Fibroblast of villous mesenchyme (primary cell): ENCODE results near the gene CLCN2. TPM values are rescaled to one million over a fixed set of nuclear protein-coding genes. Genes with fewer than 3 reads are reported as not detected.
A peak's percentile ranks its signal among the peaks of the same experiment; 100 is the strongest.

Experiments used
- DNase-seq: peaks from one replicate; pipeline ENCODE4 v3.0.0-alpha.2; 2010; ENCODE audit warnings: low read depth
- H3K4me3 ChIP-seq: 2 replicates; pipeline ENCODE4 v1.5.1; 2011; ENCODE audit warnings: low read depth, mild to moderate bottlenecking, low read length
- CTCF ChIP-seq: IDR thresholded peaks from 2 replicates; pipeline ENCODE4 v1.5.1; 2012; ENCODE audit warnings: low read depth, mild to moderate bottlenecking, low read length; ENCODE audit not compliant: insufficient read depth
- total RNA-seq: library from RNA; depleted of rRNA; stranded (reverse); fragments of >200 nt; gene quantifications from 2 replicates; pipeline ENCODE4 v1.2.3, GENCODE V29; 2012

CLCN2 gene
- total RNA-seq, 1 donor = 6.0 TPM

- no peak for TF ChIP-seq CTCF
- H3K4me3 ChIP-seq = no peak overlapping the region
- DNase-seq = no peak
These were observed 37.7 kb downstream of the CLCN2 start for GRCh38 chr3:184323696-184324095.

DNA sequence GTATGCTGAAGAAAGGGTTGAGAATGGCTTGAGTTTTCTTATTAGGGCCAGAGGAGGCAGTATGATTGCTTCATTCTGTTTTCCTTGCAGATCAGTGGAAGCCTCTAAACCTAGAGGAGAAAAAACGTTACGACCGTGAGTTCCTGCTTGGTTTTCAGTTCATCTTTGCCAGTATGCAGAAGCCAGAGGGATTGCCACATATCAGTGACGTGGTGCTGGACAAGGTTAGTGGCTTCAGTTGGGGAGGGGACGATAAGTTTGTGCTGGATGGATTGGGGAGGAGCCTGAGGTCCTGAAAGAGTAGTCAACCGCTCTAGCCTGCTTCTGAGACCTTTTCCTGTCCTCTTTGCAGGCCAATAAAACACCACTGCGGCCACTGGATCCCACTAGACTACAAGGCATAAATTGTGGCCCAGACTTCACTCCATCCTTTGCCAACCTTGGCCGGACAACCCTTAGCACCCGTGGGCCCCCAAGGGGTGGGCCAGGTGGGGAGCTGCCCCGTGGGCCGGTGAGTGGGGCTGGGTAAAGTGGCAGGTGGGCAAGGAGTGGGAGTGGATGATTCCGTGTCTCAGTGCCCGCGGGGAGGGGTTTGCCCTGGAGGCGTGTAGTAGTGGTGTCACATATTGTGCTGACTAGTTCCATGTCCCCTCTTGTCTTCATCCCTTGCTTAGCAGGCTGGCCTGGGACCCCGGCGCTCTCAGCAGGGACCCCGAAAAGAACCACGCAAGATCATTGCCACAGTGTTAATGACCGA is 38.5 kb downstream of the CLCN2 start:
- no peak overlapping the region for H3K4me3 ChIP-seq
- TF ChIP-seq CTCF = no peak
- no peak for DNase-seq

DNA sequence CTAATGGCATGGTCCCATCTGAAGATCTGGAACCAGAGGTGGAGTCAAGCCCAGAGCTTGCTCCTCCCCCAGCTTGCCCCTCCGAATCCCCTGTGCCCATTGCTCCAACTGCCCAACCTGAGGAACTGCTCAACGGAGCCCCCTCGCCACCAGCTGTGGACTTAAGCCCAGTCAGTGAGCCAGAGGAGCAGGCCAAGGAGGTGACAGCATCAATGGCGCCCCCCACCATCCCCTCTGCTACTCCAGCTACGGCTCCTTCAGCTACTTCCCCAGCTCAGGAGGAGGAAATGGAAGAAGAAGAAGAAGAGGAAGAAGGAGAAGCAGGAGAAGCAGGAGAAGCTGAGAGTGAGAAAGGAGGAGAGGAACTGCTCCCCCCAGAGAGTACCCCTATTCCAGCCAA is 39.7 kb downstream of the CLCN2 start:
- H3K4me3 ChIP-seq = no peak overlapping the region

DNA sequence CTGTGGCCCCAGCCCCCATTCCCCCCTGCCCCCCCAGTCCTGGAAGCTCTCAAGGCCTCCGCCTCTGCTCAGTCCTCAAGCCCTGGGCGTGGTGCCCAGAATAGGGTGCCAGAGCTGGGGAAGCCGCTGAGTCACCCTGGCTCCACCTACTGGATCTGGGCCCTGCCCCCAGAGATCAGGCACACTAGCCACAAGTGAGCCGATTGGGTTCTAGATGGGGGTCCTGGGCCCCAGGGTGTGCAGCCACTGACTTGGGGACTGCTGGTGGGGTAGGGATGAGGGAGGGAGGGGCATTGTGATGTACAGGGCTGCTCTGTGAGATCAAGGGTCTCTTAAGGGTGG is 41.3 kb downstream of the CLCN2 start:
- H3K4me3 ChIP-seq = peak overlapping the region; percentile 42
- TF ChIP-seq CTCF = no peak
- peak; percentile 97 for DNase-seq

More for the DNA sequence above, 39.7 kb downstream of the CLCN2 start:
- TF ChIP-seq CTCF = no peak
- DNase-seq = no peak

DNA sequence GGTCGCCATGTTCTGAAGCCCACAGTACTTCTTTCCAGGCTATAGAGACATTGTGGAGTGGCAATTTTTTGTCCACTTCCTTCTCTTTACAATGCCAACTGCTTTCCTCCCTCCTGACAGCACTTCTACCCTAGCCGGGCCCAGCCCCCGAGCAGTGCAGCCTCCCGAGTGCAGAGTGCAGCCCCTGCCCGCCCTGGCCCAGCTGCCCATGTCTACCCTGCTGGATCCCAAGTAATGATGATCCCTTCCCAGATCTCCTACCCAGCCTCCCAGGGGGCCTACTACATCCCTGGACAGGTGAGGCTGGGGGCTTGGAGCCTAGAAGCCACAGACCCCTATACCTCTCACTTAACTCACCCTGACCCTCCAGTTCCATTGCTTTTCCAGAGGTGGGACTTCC is 44.2 kb downstream of the CLCN2 start:
- no peak for DNase-seq
- peak overlapping the region; percentile 95 for H3K4me3 ChIP-seq
- no peak for TF ChIP-seq CTCF

GRCh38 chr3:184316792-184317191 is 44.6 kb downstream of the CLCN2 start:
- H3K4me3 ChIP-seq = peak overlapping the region; percentile 95
- no peak for TF ChIP-seq CTCF
- no peak for DNase-seq
